ENCODE measurements around the gene XRCC5. TPM values are rescaled to one million over a fixed set of nuclear protein-coding genes. Genes with fewer than 3 reads are reported as not detected.

Gene XRCC5
- total RNA-seq, 1 experiment from 2014 or later, result 618 TPM

DNA sequence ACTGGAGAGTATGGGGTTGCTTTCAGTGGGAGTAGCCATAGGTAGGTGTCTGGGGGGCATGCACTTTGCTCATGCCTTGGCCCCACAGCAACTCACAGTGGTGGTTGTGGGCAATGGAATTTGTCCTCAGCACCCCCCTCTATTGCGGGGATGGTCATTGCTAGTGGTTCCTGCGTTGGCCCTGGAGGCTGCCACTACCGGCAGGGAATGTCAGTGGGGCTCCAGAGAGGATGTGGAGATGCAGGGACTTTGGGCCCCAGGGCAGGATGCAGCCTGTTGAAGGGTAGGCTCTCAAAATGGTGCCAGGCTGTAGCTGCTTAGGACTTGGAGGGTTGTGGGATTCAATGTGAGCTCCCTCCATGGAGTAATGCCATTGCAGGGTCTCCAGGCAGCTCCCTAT is 125.0 kb downstream of the XRCC5 start:
- Histone ChIP-seq H2BK12ac (ENCODE audit: insufficient read length, low read depth, low read length) (no peak overlapping the region), H2BK20ac (ENCODE audit: low read depth, low read length, poor library complexity, severe bottlenecking) (no peak overlapping the region), H3K27me3 (ENCODE audit: insufficient read depth, low read length) (no peaks in the 10 kb centered on the region), H3K4me2 (ENCODE audit: insufficient read depth, insufficient read length, low read length) (no peak overlapping the region), H4K8ac (replicated peaks; ENCODE audit: insufficient read length, low read depth, low read length) (no peak overlapping the region), H2AK5ac (ENCODE audit: insufficient read length, low read length) (no peak overlapping the region), H3K4me1 (ENCODE audit: insufficient read depth, low read length) (no peaks in the 10 kb centered on the region), H2AFZ (ENCODE audit: low read length) (no peak overlapping the region), H2BK120ac (ENCODE audit: low read depth, low read length, poor library complexity, severe bottlenecking) (no peak overlapping the region), H3K23me2 (ENCODE audit: insufficient read length, low read depth, low read length, poor library complexity, severe bottlenecking) (no peaks in the 10 kb centered on the region), H3K9ac (ENCODE audit: extremely low read depth, insufficient read length, low read length) (no peak overlapping the region), H3K14ac (ENCODE audit: insufficient read depth, low read length) (no peak overlapping the region), H2BK15ac (ENCODE audit: low read depth, low read length) (no peak overlapping the region), H4K20me1 (ENCODE audit: control insufficient read depth, insufficient read depth, insufficient read length) (no peaks in the 10 kb centered on the region), H3K4ac (ENCODE audit: low read depth, low read length) (no peak overlapping the region), H3K9me3 (ENCODE audit: control insufficient read depth, low read depth, low read length) (no peaks in the 10 kb centered on the region), H3K79me2 (ENCODE audit: insufficient read depth, low read length) (no peaks in the 10 kb centered on the region), H3T11ph (ENCODE audit: low read length) (no peak overlapping the region), H3K27ac (ENCODE audit: insufficient read length, low read depth, low read length) (no peak overlapping the region), H2BK5ac (ENCODE audit: insufficient read length, low read length) (no peak overlapping the region), H4K5ac (ENCODE audit: insufficient read length, low read depth, low read length) (no peak overlapping the region), H3K79me1 (ENCODE audit: insufficient read depth, low read depth, low read length, poor library complexity, severe bottlenecking) (no peaks in the 10 kb centered on the region), H3K23ac (ENCODE audit: insufficient read length, low read depth, low read length) (no peak overlapping the region), H4K91ac (ENCODE audit: insufficient read length, low read depth, low read length) (no peak overlapping the region), H3K18ac (ENCODE audit: insufficient read length, low read depth, low read length) (no peak overlapping the region), H3K56ac (ENCODE audit: insufficient read length, low read depth, low read length) (no peak overlapping the region)
- Mint-ChIP-seq H3K36me3 (ENCODE audit: insufficient read depth in 1 of 3, low read depth in 3 of 3) (peaks cover 7 to 10% (median 7%) of the 10 kb centered on the region in 3 experiments; a peak in 5 of 7 replicates), H3K27ac (no peak overlapping the region), H3K9me3 (peaks cover 17 to 18% of the 10 kb centered on the region in 2 experiments), H3K4me1 (no peaks in the 10 kb centered on the region), H3K27me3 (ENCODE audit: low read depth) (no peaks in the 10 kb centered on the region), H3K4me3 (no peak overlapping the region)
- TF ChIP-seq, protein P1, sequence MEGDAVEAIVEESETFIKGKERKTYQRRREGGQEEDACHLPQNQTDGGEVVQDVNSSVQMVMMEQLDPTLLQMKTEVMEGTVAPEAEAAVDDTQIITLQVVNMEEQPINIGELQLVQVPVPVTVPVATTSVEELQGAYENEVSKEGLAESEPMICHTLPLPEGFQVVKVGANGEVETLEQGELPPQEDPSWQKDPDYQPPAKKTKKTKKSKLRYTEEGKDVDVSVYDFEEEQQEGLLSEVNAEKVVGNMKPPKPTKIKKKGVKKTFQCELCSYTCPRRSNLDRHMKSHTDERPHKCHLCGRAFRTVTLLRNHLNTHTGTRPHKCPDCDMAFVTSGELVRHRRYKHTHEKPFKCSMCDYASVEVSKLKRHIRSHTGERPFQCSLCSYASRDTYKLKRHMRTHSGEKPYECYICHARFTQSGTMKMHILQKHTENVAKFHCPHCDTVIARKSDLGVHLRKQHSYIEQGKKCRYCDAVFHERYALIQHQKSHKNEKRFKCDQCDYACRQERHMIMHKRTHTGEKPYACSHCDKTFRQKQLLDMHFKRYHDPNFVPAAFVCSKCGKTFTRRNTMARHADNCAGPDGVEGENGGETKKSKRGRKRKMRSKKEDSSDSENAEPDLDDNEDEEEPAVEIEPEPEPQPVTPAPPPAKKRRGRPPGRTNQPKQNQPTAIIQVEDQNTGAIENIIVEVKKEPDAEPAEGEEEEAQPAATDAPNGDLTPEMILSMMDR (conservative IDR thresholded peaks at IDR 0.05), result no peak
- no CpG with 5 or more reads among the region's 3 CpGs for WGBS (ENCODE audit: extremely low coverage, insufficient read length, low lambda C conversion rate)
- DNase-seq, result no peak
